Measurements from ENCODE around the gene NIT1.

NIT1 gene

DNA sequence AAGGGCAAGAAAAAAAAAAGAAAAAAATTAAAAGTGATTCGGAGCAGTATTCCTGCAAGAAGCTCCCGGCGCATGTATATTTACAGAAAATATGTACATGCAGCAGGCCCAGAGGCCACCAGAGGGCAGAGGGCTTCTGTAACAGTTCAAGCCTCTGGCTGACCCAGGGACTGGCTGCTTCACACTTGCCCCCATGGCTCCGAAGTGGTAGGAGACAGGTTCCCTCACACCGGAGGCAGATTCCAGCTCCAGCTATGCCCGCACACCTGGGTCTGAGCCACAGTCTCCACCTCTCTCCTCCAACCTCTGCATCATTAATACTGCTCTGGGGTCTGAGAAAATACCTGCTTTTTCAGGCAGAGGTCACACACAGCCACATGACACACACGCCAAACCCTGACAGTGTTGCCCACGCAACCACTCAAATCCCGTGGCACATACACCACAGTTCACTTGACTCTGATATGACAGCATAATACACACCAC is 46.0 kb upstream of the NIT1 start:
- TF ChIP-seq, protein P1, sequence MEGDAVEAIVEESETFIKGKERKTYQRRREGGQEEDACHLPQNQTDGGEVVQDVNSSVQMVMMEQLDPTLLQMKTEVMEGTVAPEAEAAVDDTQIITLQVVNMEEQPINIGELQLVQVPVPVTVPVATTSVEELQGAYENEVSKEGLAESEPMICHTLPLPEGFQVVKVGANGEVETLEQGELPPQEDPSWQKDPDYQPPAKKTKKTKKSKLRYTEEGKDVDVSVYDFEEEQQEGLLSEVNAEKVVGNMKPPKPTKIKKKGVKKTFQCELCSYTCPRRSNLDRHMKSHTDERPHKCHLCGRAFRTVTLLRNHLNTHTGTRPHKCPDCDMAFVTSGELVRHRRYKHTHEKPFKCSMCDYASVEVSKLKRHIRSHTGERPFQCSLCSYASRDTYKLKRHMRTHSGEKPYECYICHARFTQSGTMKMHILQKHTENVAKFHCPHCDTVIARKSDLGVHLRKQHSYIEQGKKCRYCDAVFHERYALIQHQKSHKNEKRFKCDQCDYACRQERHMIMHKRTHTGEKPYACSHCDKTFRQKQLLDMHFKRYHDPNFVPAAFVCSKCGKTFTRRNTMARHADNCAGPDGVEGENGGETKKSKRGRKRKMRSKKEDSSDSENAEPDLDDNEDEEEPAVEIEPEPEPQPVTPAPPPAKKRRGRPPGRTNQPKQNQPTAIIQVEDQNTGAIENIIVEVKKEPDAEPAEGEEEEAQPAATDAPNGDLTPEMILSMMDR (IDR thresholded peaks at IDR 0.05; ENCODE audit: low read depth, low read length): peak; percentile 54
- H3K4me3 ChIP-seq (ENCODE audit: low read depth, low read length): no peak overlapping the region
- DNase-seq (ENCODE audit: low read depth, low spot score): peak; percentile 21
- in situ Hi-C loops (cut with HindIII; ENCODE audit: low sequenced_read_pairs): no loop called here

- no peak overlapping the region for H3K4me3 ChIP-seq (ENCODE audit: low read depth, low read length)
- no peak for DNase-seq (ENCODE audit: low read depth, low spot score)
- TF ChIP-seq, protein P1 (IDR thresholded peaks at IDR 0.05; ENCODE audit: low read depth, low read length): no peak
- in situ Hi-C loops (cut with HindIII; ENCODE audit: low sequenced_read_pairs): no loop called here
Observed at GRCh38 chr1:161072751-161073449, 45.0 kb upstream of the NIT1 start.

- no peak overlapping the region for H3K4me3 ChIP-seq (ENCODE audit: low read depth, low read length)
- TF ChIP-seq, protein P1 (IDR thresholded peaks at IDR 0.05; ENCODE audit: low read depth, low read length): no peak
- in situ Hi-C loops (cut with HindIII; ENCODE audit: low sequenced_read_pairs): no loop called here
- no peak for DNase-seq (ENCODE audit: low read depth, low spot score)
Observed at GRCh38 chr1:161073474-161074121, 44.3 kb upstream of the NIT1 start.

GRCh38 chr1:161074676-161075368 is 43.1 kb upstream of the NIT1 start:
- TF ChIP-seq, protein P1 (IDR thresholded peaks at IDR 0.05; ENCODE audit: low read depth, low read length): no peak
- DNase-seq (ENCODE audit: low read depth, low spot score): no peak
- in situ Hi-C loops (cut with HindIII; ENCODE audit: low sequenced_read_pairs): no loop called here
- H3K4me3 ChIP-seq (ENCODE audit: low read depth, low read length): no peak overlapping the region

DNA sequence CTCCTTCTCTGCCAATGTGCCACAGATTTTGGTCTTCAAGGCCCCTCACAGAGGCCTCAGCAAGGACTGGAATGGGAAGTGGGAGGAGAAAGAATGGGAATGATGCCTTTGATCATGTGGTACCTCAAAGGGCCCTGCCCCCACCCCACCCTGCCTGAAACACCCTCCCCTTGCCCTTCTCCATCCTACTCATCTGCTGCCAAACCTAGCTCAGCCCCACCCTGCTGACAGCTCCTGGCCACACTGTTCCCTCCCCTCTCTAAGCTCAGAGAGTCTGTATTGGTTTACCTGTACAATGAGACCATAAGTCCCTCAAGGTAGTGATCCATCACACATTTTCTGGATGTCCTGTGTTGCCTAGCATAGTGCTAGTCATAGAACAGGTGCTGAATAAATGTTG is 41.5 kb upstream of the NIT1 start:
- no peak overlapping the region for H3K4me3 ChIP-seq (ENCODE audit: low read depth, low read length)
- TF ChIP-seq, protein P1 (IDR thresholded peaks at IDR 0.05; ENCODE audit: low read depth, low read length): no peak
- DNase-seq (ENCODE audit: low read depth, low spot score): no peak
- in situ Hi-C loops (cut with HindIII; ENCODE audit: low sequenced_read_pairs): no loop called here

- TF ChIP-seq, protein P1 (IDR thresholded peaks at IDR 0.05; ENCODE audit: low read depth, low read length): no peak
- in situ Hi-C loops (cut with HindIII; ENCODE audit: low sequenced_read_pairs): no loop called here
- no peak overlapping the region for H3K4me3 ChIP-seq (ENCODE audit: low read depth, low read length)
- DNase-seq (ENCODE audit: low read depth, low spot score): no peak
Observed at GRCh38 chr1:161077426-161077825, 40.5 kb upstream of the NIT1 start.

All from astrocyte of the spinal cord (primary cell).